GM12865 (cell line): ENCODE measurements around the gene RAB19.

Experiments used
- DNase-seq: peaks from one replicate; pipeline ENCODE4 v3.0.0; 2010; ENCODE audit warnings: low read depth
- H3K4me3 ChIP-seq: 2 replicates; pipeline ENCODE4 v1.5.1; 2011; ENCODE audit warnings: mild to moderate bottlenecking, low read depth, low read length, control low read depth
- TF ChIP-seq, protein P1 (sequence below): IDR thresholded peaks from 2 replicates; pipeline ENCODE4 v1.5.1; 2011; ENCODE audit warnings: low read length, control low read depth, low read depth, inconsistent platforms; ENCODE audit not compliant: insufficient read depth; ENCODE audit errors: missing control alignments

Gene RAB19

DNA sequence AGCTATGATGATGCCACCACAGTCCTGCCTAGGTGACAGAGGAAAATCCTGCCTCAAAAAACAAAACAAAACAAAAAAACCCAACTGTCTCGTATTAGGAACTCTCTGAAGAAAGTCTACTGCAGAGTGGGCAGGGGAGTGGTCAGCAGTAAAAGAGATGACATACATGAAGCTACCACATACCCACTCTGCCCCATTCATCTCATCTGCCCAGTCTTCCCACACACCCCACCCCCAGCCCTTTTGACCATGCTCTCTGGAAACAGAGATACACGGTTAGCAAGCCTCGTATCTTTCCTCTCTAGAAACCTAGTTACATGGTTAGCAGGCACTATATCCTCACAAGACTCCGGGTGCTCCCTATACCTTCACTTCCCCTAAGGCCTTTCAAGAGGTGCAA lies 13.8 kb upstream of the RAB19 start:
- no peak overlapping the region for H3K4me3 ChIP-seq
- TF ChIP-seq, protein P1, sequence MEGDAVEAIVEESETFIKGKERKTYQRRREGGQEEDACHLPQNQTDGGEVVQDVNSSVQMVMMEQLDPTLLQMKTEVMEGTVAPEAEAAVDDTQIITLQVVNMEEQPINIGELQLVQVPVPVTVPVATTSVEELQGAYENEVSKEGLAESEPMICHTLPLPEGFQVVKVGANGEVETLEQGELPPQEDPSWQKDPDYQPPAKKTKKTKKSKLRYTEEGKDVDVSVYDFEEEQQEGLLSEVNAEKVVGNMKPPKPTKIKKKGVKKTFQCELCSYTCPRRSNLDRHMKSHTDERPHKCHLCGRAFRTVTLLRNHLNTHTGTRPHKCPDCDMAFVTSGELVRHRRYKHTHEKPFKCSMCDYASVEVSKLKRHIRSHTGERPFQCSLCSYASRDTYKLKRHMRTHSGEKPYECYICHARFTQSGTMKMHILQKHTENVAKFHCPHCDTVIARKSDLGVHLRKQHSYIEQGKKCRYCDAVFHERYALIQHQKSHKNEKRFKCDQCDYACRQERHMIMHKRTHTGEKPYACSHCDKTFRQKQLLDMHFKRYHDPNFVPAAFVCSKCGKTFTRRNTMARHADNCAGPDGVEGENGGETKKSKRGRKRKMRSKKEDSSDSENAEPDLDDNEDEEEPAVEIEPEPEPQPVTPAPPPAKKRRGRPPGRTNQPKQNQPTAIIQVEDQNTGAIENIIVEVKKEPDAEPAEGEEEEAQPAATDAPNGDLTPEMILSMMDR, result no peak
- no peak for DNase-seq

DNA sequence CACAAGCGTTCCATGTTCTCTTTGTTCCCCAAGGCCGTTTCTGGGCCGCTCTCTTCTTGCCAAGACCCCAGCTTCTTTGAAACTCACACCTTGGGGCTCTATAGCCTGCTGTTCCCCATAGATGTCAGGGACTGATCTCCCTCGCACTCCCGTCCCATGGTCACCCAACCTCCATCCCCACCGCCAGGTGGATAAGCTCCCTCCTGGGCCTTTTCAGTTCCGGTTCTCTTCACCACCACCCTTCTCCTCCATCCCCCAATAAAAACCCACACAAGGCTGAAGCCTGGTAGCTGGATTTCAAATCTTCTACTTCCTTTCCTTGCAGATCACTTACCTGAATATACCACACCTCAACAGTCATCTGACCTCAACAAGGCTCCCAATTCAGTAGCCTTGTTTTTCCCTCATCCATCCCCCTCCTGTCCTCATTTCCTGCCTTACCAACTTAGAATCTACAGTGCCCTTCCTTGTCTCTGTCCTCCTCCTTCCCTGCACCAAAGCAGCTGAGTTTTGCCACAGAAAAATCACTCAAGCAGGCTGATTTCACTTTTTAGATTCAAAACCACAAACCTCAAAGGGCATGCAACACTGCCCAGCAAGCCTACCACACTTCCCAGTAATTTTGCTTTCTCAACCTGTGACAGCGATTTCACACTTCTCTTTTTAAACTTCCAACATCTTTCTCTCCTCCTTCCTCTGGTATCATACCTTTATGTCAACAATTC lies 13.2 kb upstream of the RAB19 start:
- no peak overlapping the region for H3K4me3 ChIP-seq
- TF ChIP-seq, protein P1, result no peak
- peak; percentile 63 for DNase-seq

DNA sequence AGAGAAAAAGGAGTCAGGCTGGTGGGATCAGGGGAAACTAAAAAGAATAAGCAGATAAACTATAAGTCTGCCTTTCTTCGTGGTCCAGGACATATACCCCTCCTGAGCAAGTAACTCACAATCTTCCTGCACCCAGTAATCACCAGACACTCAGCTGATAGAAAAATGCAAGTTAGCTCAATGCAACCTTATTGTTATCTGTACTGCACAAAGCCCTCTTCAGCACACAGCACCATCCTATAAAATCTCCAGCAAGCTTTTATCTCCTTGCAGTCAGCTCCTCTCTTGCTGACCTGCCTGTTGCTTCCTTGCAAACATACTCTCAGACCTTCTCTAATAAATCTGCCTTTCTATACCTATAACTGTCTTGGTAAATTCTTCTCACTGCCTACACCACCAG lies 12.2 kb upstream of the RAB19 start:
- DNase-seq, result no peak
- H3K4me3 ChIP-seq, result no peak overlapping the region
- TF ChIP-seq, protein P1, result no peak

DNA sequence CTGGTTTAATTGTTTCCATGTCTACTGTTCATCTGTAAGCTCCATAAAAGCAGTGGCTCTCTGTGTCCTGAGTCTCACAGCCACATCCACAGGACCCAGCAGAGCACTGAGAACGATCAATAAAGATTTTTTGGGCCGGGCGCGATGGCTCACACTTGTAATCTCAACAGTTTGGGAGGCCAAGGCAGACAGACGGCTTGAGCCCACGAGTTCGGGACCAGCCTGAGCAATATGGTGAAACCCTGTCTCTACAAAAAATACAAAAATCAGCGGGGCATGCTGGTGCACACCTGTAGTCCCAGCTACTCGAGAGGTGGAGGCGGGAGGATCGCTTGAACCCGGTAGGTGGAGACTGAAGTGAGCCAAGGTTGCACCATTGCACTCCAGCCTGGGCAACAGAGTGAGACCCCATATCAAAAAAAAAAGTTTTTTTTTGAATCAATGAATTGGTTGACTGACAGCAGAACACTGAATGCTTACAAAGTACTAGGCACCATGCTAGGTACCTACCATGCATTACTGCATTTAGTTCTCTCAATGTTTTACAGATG lies 10.0 kb upstream of the RAB19 start:
- TF ChIP-seq, protein P1, result no peak

DNA sequence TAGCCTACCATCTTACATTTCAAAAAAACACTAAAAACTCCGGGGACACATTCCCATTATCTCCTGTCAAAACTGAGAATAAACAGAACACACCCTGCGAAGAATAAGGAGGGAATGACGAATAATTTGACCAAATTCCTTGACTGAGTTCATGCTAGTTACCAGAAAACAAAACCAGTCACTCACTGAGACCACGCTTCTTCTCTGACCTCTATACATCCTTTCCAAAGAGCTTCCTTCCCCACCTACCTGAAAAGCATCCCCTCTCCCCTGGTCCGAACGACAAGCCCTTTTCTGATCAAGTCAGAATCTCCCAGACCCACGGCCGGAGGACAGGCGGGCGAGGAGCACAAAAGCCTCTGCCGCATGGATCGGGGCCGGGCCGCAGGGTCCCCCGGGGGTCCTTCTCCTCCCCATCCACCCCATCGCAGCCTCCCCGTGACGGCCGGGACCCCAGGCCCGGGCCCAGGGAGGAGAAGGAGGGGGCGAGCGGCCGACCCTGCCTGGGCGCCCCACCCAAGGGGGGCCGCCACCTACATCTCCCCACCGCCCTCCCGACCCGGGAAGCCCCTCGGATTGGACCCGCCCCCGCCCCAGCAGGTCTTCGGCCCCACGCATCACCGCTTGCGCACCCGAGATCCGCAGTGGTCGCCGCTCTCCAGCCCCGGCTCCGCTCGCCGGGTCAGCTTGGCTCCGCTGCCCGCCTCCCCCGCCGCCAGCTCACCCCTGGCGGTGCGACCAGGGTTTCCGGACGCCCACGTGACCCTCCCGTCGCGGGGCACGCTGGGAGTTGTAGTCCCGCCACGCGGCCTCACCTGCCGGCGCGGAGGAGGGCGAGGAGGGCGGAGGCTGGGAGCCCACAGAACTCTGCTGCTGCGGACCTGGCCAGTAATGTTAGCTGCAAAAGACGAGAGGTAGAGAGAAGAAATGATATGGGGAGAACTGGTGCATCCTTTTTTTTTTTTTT lies 5.8 kb upstream of the RAB19 start, which contains the start of gene SLC37A3:
TSS of gene SLC37A3 (minus strand) at position 747 of the 967 bp plus-strand sequence. CDS start 16,004 bp downstream, outside the sequence.
- TF ChIP-seq, protein P1, result no peak
- DNase-seq, result peak; percentile 87

More for the DNA sequence above, 10.0 kb upstream of the RAB19 start:
- H3K4me3 ChIP-seq, result no peak overlapping the region
- no peak for DNase-seq

DNA sequence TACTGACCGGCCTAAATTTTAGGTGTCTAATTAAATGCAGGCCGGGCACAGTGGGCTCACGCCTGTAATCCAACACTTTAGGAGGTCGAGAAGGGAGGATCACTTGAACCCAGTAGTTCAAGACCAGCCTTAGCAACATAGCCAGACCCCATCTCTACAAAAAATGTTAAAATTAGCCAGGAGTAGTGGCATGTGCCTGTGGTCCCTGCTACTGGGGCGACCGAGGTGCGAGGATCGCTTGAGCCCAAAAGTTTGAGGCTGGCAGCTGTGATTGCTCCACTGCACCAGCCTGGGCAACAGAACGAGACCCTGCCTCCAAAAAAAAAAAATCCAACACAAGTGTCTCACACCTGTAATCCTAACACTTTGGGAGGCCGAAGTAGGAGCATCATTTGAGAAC lies 5.0 kb upstream of the RAB19 start:
- TF ChIP-seq, protein P1, result no peak
- no peak for DNase-seq
- no peak overlapping the region for H3K4me3 ChIP-seq

More for the DNA sequence above, 5.8 kb upstream of the RAB19 start, which contains the start of gene SLC37A3:
- H3K4me3 ChIP-seq, result peak within 1 kb of the TSS; percentile 98
